Body of pancreas (tissue), 4 donors: ENCODE measurements around the gene RAET1E. TPM values are rescaled to one million over a fixed set of nuclear protein-coding genes. Genes with fewer than 3 reads are reported as not detected.
"Not testable (repeated sequence)": the region's sequence is repeated elsewhere in the genome, so short reads cannot be mapped to it uniquely, and the experiment has no call there.

Source experiments
- ATAC-seq: fragments of 150-250 bp; one replicate; pipeline ENCODE4 v1.9.1; 2016
- DNase-seq, 4 donors: peaks; one replicate each; pipeline ENCODE4 v3.0.0-alpha.2; 2019
- H3K27ac ChIP-seq, 4 donors: fragments of 200-600 bp; sonication (generic); 1 replicate in 3 of 4; 2 replicates in 1 of 4; pipeline versions ENCODE4 v1.5.1 to v1.6.1; 2016 to 2019; ENCODE audit warnings: mild to moderate bottlenecking in 1 of 4, mixed read lengths in 1 of 4, moderate library complexity in 1 of 4
- H3K27me3 ChIP-seq, 2 donors: fragments of 200-600 bp; sonication (generic); one replicate each; pipeline ENCODE4 v1.6.0; 2016; ENCODE audit warnings: mild to moderate bottlenecking in 1 of 2
- H3K36me3 ChIP-seq, 2 donors: fragments of 200-600 bp; sonication (generic); replicated peaks in 1 of 2; 2 replicates each; pipeline ENCODE4 v1.5.1; 2016; ENCODE audit warnings: low read depth in 2 of 2; ENCODE audit not compliant: insufficient read depth in 1 of 2
- H3K4me1 ChIP-seq: fragments of 200-600 bp; sonication (generic); one replicate; pipeline ENCODE4 v1.6.0; 2016
- H3K4me3 ChIP-seq, 2 donors: fragments of 200-600 bp; sonication (generic); 1 replicate in 1 of 2; 2 replicates in 1 of 2; pipeline ENCODE4 v1.5.1; 2016 to 2019
- H3K9me3 ChIP-seq, 3 donors: fragments of 200-600 bp; sonication (generic); 1 replicate in 2 of 3; 2 replicates in 1 of 3; pipeline ENCODE4 v1.5.1; 2016
- POLR2A ChIP-seq, 3 donors: fragments of 450-650 bp; IDR thresholded peaks; one replicate each; pipeline ENCODE4 v1.6.1; 2016; ENCODE audit warnings: antibody characterized with exemption in 3 of 3, mild to moderate bottlenecking in 2 of 3
- WGBS, 2 donors: methylation state at CpG; one replicate each; pipeline ENCODE4 v1.1.5; 2017; 5-methylcytosine and 5-hydroxymethylcytosine counted together
- intact Hi-C: fragments of 100-400 bp; cut with DNase I; formaldehyde crosslinking; loops from one replicate; pipeline ENCODE4 v1.15.1; 2023
- total RNA-seq, 2 donors: library from RNA; depleted of rRNA; stranded (reverse); fragments of >200 nt; gene quantifications; one replicate each; pipeline ENCODE4 v1.1.0, GENCODE V29; 2016
- TF ChIP-seq, protein P1 (sequence below), 7 experiments: fragments of 450-650 bp in 4 of 7; fragments of 200-600 bp in 3 of 7; sonication (generic) in 3 of 7; IDR thresholded peaks; one replicate each; pipeline ENCODE4 v1.5.1; 2016 to 2019; ENCODE audit warnings: antibody characterized with exemption in 7 of 7

The RAET1E gene
- total RNA-seq, 2 donors from 2014 or later, result not detected

DNA sequence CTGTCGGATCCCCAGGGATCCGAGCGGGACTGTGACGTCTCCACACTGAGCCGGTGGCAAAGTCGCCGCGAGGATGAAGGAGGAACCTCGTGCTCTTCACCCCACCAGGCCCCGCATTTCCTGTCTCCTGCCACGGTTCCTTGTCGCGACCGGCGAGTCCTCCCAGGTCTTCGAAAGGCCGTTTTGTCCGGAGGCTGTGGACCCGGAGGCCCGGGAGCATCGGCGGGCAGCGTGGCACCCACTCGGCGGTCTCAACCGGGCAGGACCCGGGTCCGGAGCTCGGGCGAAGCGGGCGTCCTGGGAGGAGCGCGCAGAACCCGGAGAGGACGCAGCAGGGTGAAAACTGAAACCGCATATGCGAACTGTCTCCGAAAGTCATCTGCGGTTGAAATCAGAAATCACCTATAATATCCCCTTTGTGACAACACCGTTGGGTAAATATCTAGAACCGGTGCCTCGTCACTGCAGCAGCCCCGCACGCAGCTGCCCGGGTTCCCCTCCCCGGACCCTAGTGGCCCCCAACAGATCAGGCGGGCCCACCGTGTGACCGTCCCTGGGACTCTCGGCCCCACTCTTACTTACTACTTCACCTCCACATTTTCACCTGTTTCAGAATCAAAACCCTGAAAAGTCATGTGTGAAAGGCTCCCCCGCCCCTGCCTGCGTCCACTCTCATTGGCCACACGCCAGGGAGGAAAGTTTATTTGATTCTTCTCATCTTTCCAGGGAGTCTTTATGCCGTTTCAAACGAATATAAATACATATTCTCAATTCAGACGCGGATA is 40.9 kb upstream of the RAET1E start:
- TF ChIP-seq, protein P1, sequence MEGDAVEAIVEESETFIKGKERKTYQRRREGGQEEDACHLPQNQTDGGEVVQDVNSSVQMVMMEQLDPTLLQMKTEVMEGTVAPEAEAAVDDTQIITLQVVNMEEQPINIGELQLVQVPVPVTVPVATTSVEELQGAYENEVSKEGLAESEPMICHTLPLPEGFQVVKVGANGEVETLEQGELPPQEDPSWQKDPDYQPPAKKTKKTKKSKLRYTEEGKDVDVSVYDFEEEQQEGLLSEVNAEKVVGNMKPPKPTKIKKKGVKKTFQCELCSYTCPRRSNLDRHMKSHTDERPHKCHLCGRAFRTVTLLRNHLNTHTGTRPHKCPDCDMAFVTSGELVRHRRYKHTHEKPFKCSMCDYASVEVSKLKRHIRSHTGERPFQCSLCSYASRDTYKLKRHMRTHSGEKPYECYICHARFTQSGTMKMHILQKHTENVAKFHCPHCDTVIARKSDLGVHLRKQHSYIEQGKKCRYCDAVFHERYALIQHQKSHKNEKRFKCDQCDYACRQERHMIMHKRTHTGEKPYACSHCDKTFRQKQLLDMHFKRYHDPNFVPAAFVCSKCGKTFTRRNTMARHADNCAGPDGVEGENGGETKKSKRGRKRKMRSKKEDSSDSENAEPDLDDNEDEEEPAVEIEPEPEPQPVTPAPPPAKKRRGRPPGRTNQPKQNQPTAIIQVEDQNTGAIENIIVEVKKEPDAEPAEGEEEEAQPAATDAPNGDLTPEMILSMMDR (IDR thresholded peaks at IDR 0.05), result no peak
- TF ChIP-seq POLR2A (IDR thresholded peaks at IDR 0.05), result no peak
- Histone ChIP-seq H3K9me3 (no peaks in the 10 kb centered on the region), H3K4me3 (no peak overlapping the region), H3K27me3 (peaks cover 0 to 42% of the 10 kb centered on the region in 2 donors), H3K4me1 (peaks cover 23% of the 10 kb centered on the region), H3K36me3 (no peaks in the 10 kb centered on the region), H3K27ac (no peak overlapping the region)
- DNase-seq (no peak), ATAC-seq (no peak)
- 1% methylated on average over 21 to 58 of the region's 58 CpGs for WGBS, 2 donors
- intact Hi-C loops, result no loop called here

DNA sequence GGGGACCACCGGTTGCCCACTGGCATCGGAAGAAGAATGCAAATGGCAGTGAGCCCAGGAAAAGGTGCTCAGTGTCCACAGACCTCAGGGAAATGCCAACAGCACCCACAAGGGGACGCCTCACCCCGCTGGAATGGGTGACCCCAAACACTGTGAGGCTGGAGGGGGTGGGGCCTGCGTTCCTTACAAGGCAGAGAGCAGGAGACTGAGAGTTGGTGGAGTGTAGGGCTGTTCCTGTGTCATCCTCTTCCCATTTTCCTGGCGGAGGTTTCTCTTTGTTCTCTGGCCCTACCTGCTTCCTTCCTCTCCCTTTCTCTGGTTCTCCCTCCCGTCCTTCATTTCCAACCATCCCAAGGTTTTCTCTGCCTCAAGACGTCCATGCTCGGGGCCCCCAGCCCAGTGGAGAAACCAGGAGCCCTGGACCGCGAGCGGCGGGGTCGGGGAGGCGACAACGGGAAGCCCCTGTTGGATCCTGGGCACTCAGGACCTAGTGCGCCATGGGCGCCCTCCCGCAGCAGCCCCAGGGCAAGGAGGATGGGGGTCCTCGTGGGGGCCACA is 40.2 kb upstream of the RAET1E start:
- intact Hi-C loops, H3K4me3 ChIP-seq, H3K27ac ChIP-seq, H3K36me3 ChIP-seq, ATAC-seq, H3K9me3 ChIP-seq, DNase-seq: not testable (repeated sequence)
- WGBS, 2 donors, result 2 to 4% methylated on average over 14 to 16 of the region's 20 CpGs
- peaks cover 23% of the 10 kb centered on the region for H3K4me1 ChIP-seq
- H3K27me3 ChIP-seq, result peaks cover 0 to 42% of the 10 kb centered on the region in 2 donors

DNA sequence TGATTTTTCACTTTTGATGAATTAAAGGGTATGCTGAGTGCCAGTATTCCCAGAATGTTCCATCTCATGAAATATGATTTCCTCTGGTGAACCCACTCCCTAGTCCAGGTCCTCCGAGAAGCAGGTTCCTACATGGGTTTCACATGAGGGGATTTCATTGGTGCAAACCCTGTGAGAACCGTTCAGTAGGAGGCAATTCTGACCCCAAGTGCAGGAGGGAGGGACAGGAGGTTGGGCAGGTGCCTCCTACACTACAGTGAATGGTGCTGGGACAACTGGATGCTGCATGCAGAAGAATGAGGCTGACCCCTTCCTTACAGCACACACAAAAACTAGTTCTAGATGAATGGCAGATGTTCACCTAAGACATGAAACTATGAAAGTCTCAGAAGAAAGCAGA is 38.8 kb upstream of the RAET1E start:
- DNase-seq (no peak), ATAC-seq (no peak)
- peaks cover 0 to 42% of the 10 kb centered on the region in 2 donors for H3K27me3 ChIP-seq
- intact Hi-C loops, result no loop called here
- peaks cover 16% of the 10 kb centered on the region for H3K4me1 ChIP-seq
- H3K4me3 ChIP-seq, result no peak overlapping the region
- no peaks in the 10 kb centered on the region for H3K36me3 ChIP-seq
- WGBS, 2 donors, result 40 to 55% methylated on average over 2 of the region's 2 CpGs
- no peak overlapping the region for H3K27ac ChIP-seq
- H3K9me3 ChIP-seq, result no peaks in the 10 kb centered on the region
- TF ChIP-seq, protein P1 (IDR thresholded peaks at IDR 0.05), result no peak
- no peak for TF ChIP-seq POLR2A (IDR thresholded peaks at IDR 0.05)

DNA sequence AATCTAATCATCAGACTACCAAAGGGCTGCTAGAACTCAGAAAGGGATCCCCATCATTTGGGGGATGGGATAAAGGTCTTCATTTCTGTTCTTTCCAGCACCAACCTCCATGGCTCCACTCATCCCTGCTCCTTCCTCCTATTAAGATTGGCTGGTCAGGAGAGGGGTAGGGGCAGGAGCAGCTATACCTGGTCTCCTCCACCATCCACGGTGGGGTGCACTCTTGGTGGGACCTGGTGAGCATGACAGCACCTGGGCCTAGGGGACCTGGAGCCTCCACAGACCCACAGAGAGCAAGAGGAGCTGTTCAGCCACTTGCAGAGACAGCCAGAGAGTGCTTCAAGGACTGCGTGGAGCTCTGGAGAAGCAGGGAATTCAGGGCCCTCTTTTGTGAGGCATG is 37.8 kb upstream of the RAET1E start:
- no peak for DNase-seq
- no peak overlapping the region for H3K4me3 ChIP-seq
- no peak overlapping the region for H3K27ac ChIP-seq
- H3K4me1 ChIP-seq, result peaks cover 13% of the 10 kb centered on the region
- 27 to 60% methylated on average over 1 to 2 of the region's 2 CpGs for WGBS, 2 donors
- H3K36me3 ChIP-seq, result no peaks in the 10 kb centered on the region
- intact Hi-C loops, result no loop called here
- peaks cover 0 to 42% of the 10 kb centered on the region in 2 donors for H3K27me3 ChIP-seq
- TF ChIP-seq, protein P1 (IDR thresholded peaks at IDR 0.05), result no peak
- no peak for TF ChIP-seq POLR2A (IDR thresholded peaks at IDR 0.05)
- no peaks in the 10 kb centered on the region for H3K9me3 ChIP-seq
- no peak for ATAC-seq

DNA sequence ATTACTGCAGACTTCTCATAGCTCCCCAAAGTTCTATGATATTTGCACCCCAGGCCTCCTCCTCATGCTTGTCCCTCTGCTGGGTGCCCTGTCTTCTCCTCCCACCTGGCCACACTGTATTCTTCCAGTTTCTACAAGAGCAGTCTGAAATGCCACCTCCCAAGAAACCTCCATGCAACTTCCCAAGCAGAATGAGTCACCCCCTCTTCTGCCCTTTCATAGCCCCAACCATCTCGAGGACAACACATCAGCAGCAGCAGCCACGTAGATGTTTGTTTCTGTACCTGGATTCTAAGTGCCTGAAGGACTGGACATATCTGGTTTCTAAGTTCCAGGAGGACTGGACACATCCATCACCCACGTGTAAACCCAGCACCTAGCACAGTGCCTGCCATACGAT is 37.3 kb upstream of the RAET1E start:
- DNase-seq (no peak), ATAC-seq (no peak)
- Histone ChIP-seq H3K4me1 (peaks cover 13% of the 10 kb centered on the region), H3K36me3 (no peaks in the 10 kb centered on the region), H3K4me3 (no peak overlapping the region), H3K9me3 (no peaks in the 10 kb centered on the region), H3K27ac (no peak overlapping the region), H3K27me3 (peaks cover 0 to 40% of the 10 kb centered on the region in 2 donors)
- intact Hi-C loops, result no loop called here
- WGBS, 2 donors, result 44 to 45% methylated on average over 4 of the region's 4 CpGs
- no peak for TF ChIP-seq POLR2A (IDR thresholded peaks at IDR 0.05)
- TF ChIP-seq, protein P1 (IDR thresholded peaks at IDR 0.05), result no peak
